Smooth muscle cell (in vitro differentiated cells): ENCODE data around the gene GPR183. TPM values are rescaled to one million over a fixed set of nuclear protein-coding genes. Genes with fewer than 3 reads are reported as not detected.
A peak's percentile ranks its signal among the peaks of the same experiment; 100 is the strongest.

Source experiments
- DNase-seq: peaks from one replicate; lab custom pipeline; 2025; ENCODE audit not compliant: unreplicated experiment; lab: John Stamatoyannopoulos, UW
- H2AFZ ChIP-seq: fragments of 200-600 bp; sonication (generic); 2 replicates; pipeline ENCODE4 v1.6.0; 2016; ENCODE audit warnings: antibody characterized with exemption, low read depth, mild to moderate bottlenecking
- H3F3A ChIP-seq: fragments of 200-600 bp; sonication (generic); 2 replicates; pipeline ENCODE4 v1.6.0; 2017; ENCODE audit warnings: antibody characterized with exemption, low read depth
- H3K27ac ChIP-seq: fragments of 200-600 bp; sonication (generic); 2 replicates; pipeline ENCODE4 v1.5.1; 2016; ENCODE audit warnings: low read depth, mild to moderate bottlenecking
- H3K27me3 ChIP-seq: fragments of 200-600 bp; sonication (generic); 2 replicates; pipeline ENCODE4 v1.6.1; 2016; ENCODE audit warnings: low read depth, mild to moderate bottlenecking
- H3K36me3 ChIP-seq: fragments of 200-600 bp; sonication (generic); 2 replicates; pipeline ENCODE4 v1.5.1; 2016; ENCODE audit warnings: low read depth
- H3K4me1 ChIP-seq: fragments of 200-600 bp; sonication (generic); 2 replicates; pipeline ENCODE4 v1.5.1; 2016; ENCODE audit warnings: low read depth
- H3K4me2 ChIP-seq: fragments of 200-600 bp; sonication (generic); 2 replicates; pipeline ENCODE4 v1.6.0; 2016; ENCODE audit warnings: mild to moderate bottlenecking
- H3K4me3 ChIP-seq: fragments of 200-600 bp; sonication (generic); 2 replicates; pipeline ENCODE4 v1.5.1; 2016; ENCODE audit warnings: mild to moderate bottlenecking
- H3K79me2 ChIP-seq: fragments of 200-600 bp; sonication (generic); 2 replicates; pipeline ENCODE4 v1.6.0; 2016; ENCODE audit warnings: low read depth, mild to moderate bottlenecking
- H3K9ac ChIP-seq: fragments of 200-600 bp; sonication (generic); 2 replicates; pipeline ENCODE4 v1.6.0; 2016; ENCODE audit warnings: low read depth
- H3K9me3 ChIP-seq: fragments of 200-600 bp; sonication (generic); replicated peaks from 2 replicates; pipeline ENCODE4 v1.5.1; 2016; ENCODE audit warnings: low read depth
- H4K20me1 ChIP-seq: fragments of 200-600 bp; sonication (generic); 2 replicates; pipeline ENCODE4 v1.6.0; 2016; ENCODE audit warnings: low read depth
- WGBS: methylation state at CpG from one replicate; pipeline ENCODE4 v1.1.7; 2016; ENCODE audit warnings: low lambda C conversion rate; 5-methylcytosine and 5-hydroxymethylcytosine counted together
- polyA plus RNA-seq: library from polyadenylated mRNA; unstranded; fragments of >200 nt; fragmentation: Nextera tagmentation; extraction: Ambion mirVana; gene quantifications from 2 replicates; pipeline ENCODE4 v1.2.1, GENCODE V29; 2016
- total RNA-seq: library from RNA; depleted of rRNA; stranded (reverse); fragments of >200 nt; gene quantifications from 2 replicates; pipeline ENCODE4 v1.2.3, GENCODE V29; 2014
- TF ChIP-seq, protein P1 (sequence below): fragments of 200-600 bp; sonication (generic); IDR thresholded peaks from 2 replicates; pipeline ENCODE4 v1.5.1; 2017; ENCODE audit warnings: borderline replicate concordance, mild to moderate bottlenecking, antibody characterized with exemption; ENCODE audit not compliant: insufficient read depth, poor library complexity, severe bottlenecking

Gene GPR183
- total and polyA plus RNA-seq, 2 experiments from 2014 or later, result 32.4 to 33.0 TPM

DNA sequence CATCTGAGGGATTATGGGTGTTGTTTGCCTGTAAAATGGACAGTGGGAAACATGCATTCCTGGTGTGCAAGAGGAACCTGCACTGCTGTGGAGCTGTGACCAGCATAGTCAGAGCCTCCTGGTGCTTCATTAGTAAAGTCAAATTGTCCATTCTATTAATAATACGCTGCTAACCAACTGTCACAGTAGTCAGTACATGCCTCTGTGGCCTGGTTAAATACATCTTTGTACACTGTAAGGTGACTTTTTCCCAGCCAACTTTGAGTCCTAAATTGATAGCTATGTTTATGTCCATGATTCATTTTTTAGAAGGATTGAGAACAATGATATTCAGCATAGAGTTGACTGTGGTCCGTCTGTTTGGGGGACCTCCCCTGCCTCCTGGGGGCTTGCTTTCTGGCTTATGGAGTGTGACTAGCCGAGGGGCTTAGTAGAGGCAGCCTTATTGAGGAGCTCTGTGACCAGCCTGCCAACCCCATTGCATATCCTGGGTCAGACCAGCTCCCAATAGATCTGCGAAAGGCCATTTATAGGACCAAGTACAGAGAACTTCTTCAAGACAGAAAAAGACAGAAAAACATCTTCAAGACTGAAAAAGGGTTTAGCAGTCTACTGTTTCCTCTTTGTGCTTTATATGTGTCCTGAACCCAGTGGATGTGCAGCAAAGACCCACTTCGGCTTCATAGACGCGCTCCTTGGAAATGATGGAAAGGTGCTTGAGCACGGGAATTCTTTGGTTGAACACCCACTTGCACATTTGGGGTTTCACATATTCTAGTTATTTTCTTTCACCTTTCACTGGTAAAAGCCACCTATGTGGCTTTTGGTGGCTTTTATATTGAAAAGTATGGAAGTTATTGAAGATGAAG is 4.3 kb downstream of the GPR183 start:
- Histone ChIP-seq H3K4me1 (peaks cover 14% of the 10 kb centered on the region), H3K4me2 (no peak overlapping the region), H3F3A (peaks cover 4% of the 10 kb centered on the region), H3K27me3 (no peaks in the 10 kb centered on the region), H3K9me3 (no peaks in the 10 kb centered on the region), H3K36me3 (no peaks in the 10 kb centered on the region), H3K79me2 (peaks cover 57% of the 10 kb centered on the region), H3K4me3 (no peak overlapping the region), H2AFZ (no peak overlapping the region), H4K20me1 (peaks cover 38% of the 10 kb centered on the region), H3K9ac (no peak overlapping the region), H3K27ac (peak overlapping the region; percentile 73)
- DNase-seq, result no peak
- TF ChIP-seq, protein P1, sequence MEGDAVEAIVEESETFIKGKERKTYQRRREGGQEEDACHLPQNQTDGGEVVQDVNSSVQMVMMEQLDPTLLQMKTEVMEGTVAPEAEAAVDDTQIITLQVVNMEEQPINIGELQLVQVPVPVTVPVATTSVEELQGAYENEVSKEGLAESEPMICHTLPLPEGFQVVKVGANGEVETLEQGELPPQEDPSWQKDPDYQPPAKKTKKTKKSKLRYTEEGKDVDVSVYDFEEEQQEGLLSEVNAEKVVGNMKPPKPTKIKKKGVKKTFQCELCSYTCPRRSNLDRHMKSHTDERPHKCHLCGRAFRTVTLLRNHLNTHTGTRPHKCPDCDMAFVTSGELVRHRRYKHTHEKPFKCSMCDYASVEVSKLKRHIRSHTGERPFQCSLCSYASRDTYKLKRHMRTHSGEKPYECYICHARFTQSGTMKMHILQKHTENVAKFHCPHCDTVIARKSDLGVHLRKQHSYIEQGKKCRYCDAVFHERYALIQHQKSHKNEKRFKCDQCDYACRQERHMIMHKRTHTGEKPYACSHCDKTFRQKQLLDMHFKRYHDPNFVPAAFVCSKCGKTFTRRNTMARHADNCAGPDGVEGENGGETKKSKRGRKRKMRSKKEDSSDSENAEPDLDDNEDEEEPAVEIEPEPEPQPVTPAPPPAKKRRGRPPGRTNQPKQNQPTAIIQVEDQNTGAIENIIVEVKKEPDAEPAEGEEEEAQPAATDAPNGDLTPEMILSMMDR, result no peak
- 97% methylated on average over 8 of the region's 8 CpGs for WGBS

DNA sequence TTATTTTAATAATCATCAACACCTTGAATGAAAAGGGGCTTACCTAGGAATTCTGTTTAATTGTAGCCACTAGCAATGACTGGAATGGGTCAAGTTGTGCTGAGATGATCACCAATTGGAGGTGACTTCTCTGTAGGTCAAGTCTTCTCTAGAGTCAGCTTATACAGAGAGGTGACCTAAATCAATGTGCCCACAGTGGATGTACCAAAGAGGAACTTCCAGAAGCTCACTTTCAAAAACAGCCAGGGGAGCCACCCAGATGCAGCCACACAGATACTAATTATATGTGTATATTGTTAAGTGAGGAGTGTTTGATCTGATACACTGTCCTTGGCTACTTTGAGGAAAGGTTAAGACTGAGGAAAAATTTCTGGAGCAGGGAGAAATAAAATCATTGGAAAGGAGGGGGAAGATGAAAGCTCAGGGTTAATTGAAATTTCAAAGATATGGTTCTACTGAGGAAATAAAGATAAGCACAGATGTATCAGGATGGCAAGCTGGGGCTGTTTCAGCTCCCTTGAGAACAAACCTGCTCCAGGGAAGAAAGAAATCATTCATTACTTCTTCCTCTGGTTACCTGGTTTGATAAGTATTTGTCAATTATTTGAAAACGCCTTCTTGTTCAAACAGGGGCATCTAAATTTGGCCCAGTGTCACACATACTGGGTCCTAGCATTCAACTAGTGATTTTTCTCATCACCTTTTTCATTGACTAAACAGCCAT is 5.1 kb downstream of the GPR183 start:
- Histone ChIP-seq H3K9me3 (no peaks in the 10 kb centered on the region), H3K27ac (no peak overlapping the region), H3K4me1 (peaks cover 11% of the 10 kb centered on the region), H2AFZ (no peak overlapping the region), H4K20me1 (peaks cover 41% of the 10 kb centered on the region), H3K9ac (no peak overlapping the region), H3K4me3 (no peak overlapping the region), H3K27me3 (no peaks in the 10 kb centered on the region), H3K36me3 (no peaks in the 10 kb centered on the region), H3K4me2 (no peak overlapping the region), H3F3A (peaks cover 5% of the 10 kb centered on the region), H3K79me2 (peaks cover 55% of the 10 kb centered on the region)
- TF ChIP-seq, protein P1, result no peak
- DNase-seq, result no peak
- 96% methylated on average over 1 of the region's 1 CpG for WGBS

DNA sequence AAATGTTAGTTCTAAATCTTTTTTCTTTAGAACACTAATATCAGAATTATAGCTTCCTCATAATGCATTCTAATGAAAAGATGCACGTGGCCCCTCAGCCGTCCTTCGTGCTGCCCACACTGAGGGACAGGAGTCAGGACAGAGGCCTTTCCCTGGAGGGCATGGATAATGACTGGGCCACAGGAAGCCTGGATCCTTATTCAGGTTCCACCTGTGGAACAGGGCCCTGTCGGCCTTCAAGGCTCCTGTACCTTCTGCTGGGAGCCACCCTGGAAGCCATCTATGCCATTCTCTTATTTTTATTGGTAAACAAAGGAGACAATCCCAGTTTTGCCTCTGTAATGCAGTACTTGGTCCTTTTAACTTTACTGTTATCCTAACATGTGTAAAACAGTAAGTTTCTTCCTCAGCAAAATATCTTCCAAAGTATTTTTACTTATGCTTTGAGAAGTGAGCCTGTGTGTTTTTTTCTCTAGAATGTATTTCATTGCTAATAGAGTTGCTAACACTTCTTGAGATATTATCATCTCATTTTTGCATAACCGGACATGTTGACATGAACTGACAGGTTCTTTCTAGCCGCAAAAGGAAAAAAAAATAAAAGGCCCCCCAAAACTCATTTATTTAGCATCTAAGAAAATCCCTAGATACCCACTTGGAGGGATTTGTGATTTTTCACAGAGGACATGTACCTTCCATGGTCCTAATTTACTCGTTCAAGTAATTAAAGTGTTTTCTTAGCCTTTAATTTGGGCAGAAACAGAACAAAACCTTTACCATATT is 6.0 kb downstream of the GPR183 start:
- Histone ChIP-seq H4K20me1 (peaks cover 41% of the 10 kb centered on the region), H3K4me3 (no peak overlapping the region), H3K27me3 (no peaks in the 10 kb centered on the region), H3K9me3 (no peaks in the 10 kb centered on the region), H3K36me3 (no peaks in the 10 kb centered on the region), H3F3A (peaks cover 5% of the 10 kb centered on the region), H3K9ac (no peak overlapping the region), H3K4me2 (no peak overlapping the region), H3K27ac (no peak overlapping the region), H3K4me1 (peaks cover 4% of the 10 kb centered on the region), H2AFZ (no peak overlapping the region), H3K79me2 (peaks cover 53% of the 10 kb centered on the region)
- TF ChIP-seq, protein P1, result no peak
- WGBS, result 85% methylated on average over 7 of the region's 7 CpGs
- no peak for DNase-seq
